T-helper 17 cell (primary cell): ENCODE results near the gene AGAP1. TPM values are rescaled to one million over a fixed set of nuclear protein-coding genes. Genes with fewer than 3 reads are reported as not detected.

Experiments used
- ATAC-seq: fragments of 150-1000 bp; cut with Tn5 transposase; 2 replicates; pipeline ENCODE4 v1.10.0; 2021; ENCODE audit warnings: mild to moderate bottlenecking, moderate library complexity
- DNase-seq, 3 donors: peaks; one replicate each; pipeline versions ENCODE4 v3.0.0 to v3.0.0-alpha.2; 2020 to 2021
- H3K9me3 ChIP-seq: one replicate; pipeline ENCODE4 v1.7.0; 2013; ENCODE audit warnings: low read length, mild to moderate bottlenecking; ENCODE audit not compliant: control insufficient read depth, poor library complexity, severe bottlenecking
- H3K27ac Mint-ChIP-seq: one replicate; pipeline ENCODE4 v1.8.0; 2022; ENCODE audit warnings: mild to moderate bottlenecking, moderate library complexity, mixed read lengths
- H3K27me3 Mint-ChIP-seq: one replicate; pipeline ENCODE4 v1.8.0; 2022; ENCODE audit warnings: mixed read lengths
- H3K36me3 Mint-ChIP-seq: one replicate; pipeline ENCODE4 v1.8.0; 2022; ENCODE audit warnings: low read depth, mixed read lengths
- H3K4me1 Mint-ChIP-seq: one replicate; pipeline ENCODE4 v1.8.0; 2022; ENCODE audit warnings: mild to moderate bottlenecking, mixed read lengths
- H3K4me3 Mint-ChIP-seq: one replicate; pipeline ENCODE4 v1.8.0; 2022; ENCODE audit warnings: mild to moderate bottlenecking, moderate library complexity, mixed read lengths
- total RNA-seq, 4 donors: library from RNA in 2 of 4; stranded (reverse) in 2 of 4; gene quantifications; one replicate each; pipeline ENCODE4 v1.2.3 and lab custom pipeline; 2022 to 2026

Gene AGAP1
- total RNA-seq, 2 donors from 2014 or later = 7.6 to 16.8 TPM

DNA sequence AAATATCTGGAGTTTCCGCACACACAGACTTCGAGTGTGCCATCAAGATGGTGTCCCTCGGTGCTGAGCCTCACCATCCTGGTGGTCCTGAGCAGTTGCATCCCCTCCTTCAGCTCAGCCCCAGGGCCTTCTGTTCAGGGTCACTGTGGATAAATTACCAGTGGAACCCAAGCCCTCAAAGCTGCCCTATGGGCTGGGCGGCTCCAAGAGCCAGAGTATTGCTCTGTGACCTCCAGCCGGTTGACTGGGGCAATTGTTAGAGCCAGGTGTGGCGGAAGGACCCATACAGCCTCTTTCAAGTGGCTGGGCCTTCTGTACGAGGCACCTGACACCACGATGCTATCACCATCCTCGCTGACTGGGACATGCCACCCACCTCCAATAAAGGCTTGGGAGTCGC, 458.9 kb downstream of the AGAP1 start:
- H3K36me3 Mint-ChIP-seq = peaks cover 3% of the 10 kb centered on the region
- peaks cover 19% of the 10 kb centered on the region for H3K27me3 Mint-ChIP-seq
- no peaks in the 10 kb centered on the region for H3K9me3 ChIP-seq
- H3K4me3 Mint-ChIP-seq = no peak overlapping the region
- no peak overlapping the region for H3K27ac Mint-ChIP-seq
- DNase-seq (no peak), ATAC-seq (no peak)
- peaks cover 22% of the 10 kb centered on the region for H3K4me1 Mint-ChIP-seq

GRCh38 chr2:235954281-235954680, 460.4 kb downstream of the AGAP1 start:
- Mint-ChIP-seq H3K4me1 (peaks cover 22% of the 10 kb centered on the region), H3K36me3 (peaks cover 3% of the 10 kb centered on the region), H3K27ac (no peak overlapping the region), H3K4me3 (no peak overlapping the region), H3K27me3 (peaks cover 19% of the 10 kb centered on the region)
- no peak for ATAC-seq
- H3K9me3 ChIP-seq = no peaks in the 10 kb centered on the region
- no peak for DNase-seq

GRCh38 chr2:235954888-235955480, 461.1 kb downstream of the AGAP1 start:
- peaks cover 3% of the 10 kb centered on the region for H3K36me3 Mint-ChIP-seq

DNA sequence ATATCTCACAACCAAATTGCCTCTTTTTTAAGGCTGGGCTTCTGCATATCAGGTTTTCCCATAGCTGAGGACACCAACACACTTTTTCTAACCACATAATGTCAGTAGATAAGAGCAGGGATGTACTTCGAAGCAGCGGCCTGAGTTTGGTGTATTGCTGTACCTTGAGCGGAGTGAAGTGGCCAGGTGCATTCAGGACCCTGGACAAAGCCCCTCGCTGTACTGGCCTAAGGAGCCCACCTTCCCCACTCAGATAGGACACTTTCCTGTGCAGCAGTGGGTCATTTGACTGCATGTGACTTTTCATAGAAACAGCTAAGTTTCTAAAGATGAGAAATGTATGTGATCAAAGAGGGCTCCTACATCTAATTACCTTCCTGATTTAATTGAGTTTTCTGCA, 461.8 kb downstream of the AGAP1 start:
- no peak for ATAC-seq
- no peaks in the 10 kb centered on the region for H3K9me3 ChIP-seq
- no peak for DNase-seq
- H3K36me3 Mint-ChIP-seq = peaks cover 3% of the 10 kb centered on the region
- no peak overlapping the region for H3K27ac Mint-ChIP-seq
- peaks cover 14% of the 10 kb centered on the region for H3K27me3 Mint-ChIP-seq
- H3K4me1 Mint-ChIP-seq = peaks cover 15% of the 10 kb centered on the region
- no peak overlapping the region for H3K4me3 Mint-ChIP-seq

More at GRCh38 chr2:235954888-235955480, 461.1 kb downstream of the AGAP1 start:
- no peak for DNase-seq
- peaks cover 12% of the 10 kb centered on the region for H3K27me3 Mint-ChIP-seq
- no peak for ATAC-seq
- H3K4me3 Mint-ChIP-seq = no peak overlapping the region
- no peak overlapping the region for H3K27ac Mint-ChIP-seq
- peaks cover 18% of the 10 kb centered on the region for H3K4me1 Mint-ChIP-seq
- no peaks in the 10 kb centered on the region for H3K9me3 ChIP-seq

DNA sequence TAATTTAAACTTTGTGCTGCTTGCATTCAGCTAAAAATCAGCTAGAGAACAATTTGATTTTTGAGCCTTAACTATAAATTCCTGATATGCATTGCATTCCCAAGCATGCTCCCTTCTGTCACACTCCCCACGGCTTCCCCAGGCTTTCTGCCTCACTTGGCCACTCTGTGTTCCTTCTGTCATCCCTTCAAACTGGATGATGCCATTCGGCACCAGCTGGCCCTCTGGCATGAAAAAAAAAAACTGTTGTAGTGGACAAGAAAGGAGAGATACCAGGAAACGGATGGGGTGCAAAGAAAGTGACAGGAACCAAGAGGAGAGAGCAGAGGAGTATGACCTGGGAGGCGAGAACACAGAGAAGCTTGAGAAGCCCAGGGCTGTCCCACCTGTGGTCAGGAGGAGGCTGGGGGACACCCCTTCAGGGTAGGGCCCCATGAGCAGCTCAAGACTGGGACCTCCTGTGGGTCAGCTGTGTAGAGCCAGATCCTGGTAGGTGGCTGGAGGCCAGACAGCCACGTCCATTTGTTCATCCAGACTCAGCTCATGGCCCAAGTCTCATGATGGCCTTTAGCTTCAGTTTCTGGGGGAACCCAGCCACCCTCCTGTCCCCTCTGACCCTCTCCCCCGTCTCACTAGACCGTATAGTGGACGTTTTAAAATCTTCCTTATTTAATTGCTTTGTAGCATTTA, 462.6 kb downstream of the AGAP1 start:
- Mint-ChIP-seq H3K36me3 (peaks cover 3% of the 10 kb centered on the region), H3K27me3 (peaks cover 14% of the 10 kb centered on the region), H3K4me1 (peaks cover 13% of the 10 kb centered on the region), H3K4me3 (no peak overlapping the region), H3K27ac (no peak overlapping the region)
- DNase-seq (no peak), ATAC-seq (no peak)
- no peaks in the 10 kb centered on the region for H3K9me3 ChIP-seq

GRCh38 chr2:235957251-235957650, 463.4 kb downstream of the AGAP1 start:
- H3K4me3 Mint-ChIP-seq = no peak overlapping the region
- H3K27me3 Mint-ChIP-seq = peaks cover 18% of the 10 kb centered on the region
- H3K27ac Mint-ChIP-seq = no peak overlapping the region
- H3K36me3 Mint-ChIP-seq = peaks cover 3% of the 10 kb centered on the region
- DNase-seq (no peak), ATAC-seq (no peak)
- peaks cover 8% of the 10 kb centered on the region for H3K4me1 Mint-ChIP-seq
- no peaks in the 10 kb centered on the region for H3K9me3 ChIP-seq

- Mint-ChIP-seq H3K4me3 (no peak overlapping the region), H3K27ac (no peak overlapping the region), H3K36me3 (peaks cover 3% of the 10 kb centered on the region), H3K4me1 (peaks cover 8% of the 10 kb centered on the region), H3K27me3 (peaks cover 18% of the 10 kb centered on the region)
- no peaks in the 10 kb centered on the region for H3K9me3 ChIP-seq
- no peak for DNase-seq
- ATAC-seq = no peak
These were observed 464.5 kb downstream of the AGAP1 start for GRCh38 chr2:235958221-235958930.

GRCh38 chr2:235958931-235959410, 465.1 kb downstream of the AGAP1 start:
- no peak overlapping the region for H3K4me3 Mint-ChIP-seq
- H3K36me3 Mint-ChIP-seq = peaks cover 3% of the 10 kb centered on the region
- DNase-seq (no peak), ATAC-seq (no peak)
- peaks cover 8% of the 10 kb centered on the region for H3K4me1 Mint-ChIP-seq
- no peaks in the 10 kb centered on the region for H3K9me3 ChIP-seq
- H3K27me3 Mint-ChIP-seq = peaks cover 23% of the 10 kb centered on the region
- no peak overlapping the region for H3K27ac Mint-ChIP-seq

DNA sequence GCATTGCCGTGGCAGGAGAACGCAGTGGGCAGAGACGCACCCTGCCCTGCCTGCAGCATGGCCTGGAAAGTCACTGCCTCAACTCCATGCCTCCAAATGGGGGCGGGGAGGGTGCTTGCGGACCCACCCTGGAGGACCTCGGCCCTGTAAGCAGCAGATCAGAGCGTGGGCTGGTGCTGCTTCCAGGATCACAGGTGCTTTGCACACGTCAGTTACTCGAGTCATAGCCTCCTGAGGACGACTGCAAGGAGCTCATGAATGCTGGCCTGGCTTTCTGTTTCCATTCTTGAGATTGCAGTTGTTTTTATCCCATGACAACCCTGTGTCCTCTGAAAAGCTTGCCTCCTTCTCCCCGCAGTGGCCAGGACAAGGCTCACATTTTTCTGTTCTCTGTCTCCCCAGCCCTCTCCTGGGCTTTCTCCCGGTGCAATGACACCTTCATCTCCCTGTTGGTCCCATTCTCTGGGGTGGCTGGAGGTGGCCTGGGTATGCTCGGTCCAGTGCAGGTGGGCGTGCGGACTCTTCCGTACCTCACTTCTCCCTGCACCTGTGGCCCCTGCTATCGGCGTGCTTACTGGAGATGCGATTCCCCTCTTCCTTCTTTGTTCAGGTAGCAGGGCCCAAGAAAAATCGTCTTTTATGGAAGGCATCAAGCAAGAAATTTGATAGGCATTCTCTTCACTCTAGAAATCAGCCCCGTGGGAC, 466.3 kb downstream of the AGAP1 start:
- peaks cover 31% of the 10 kb centered on the region for H3K27me3 Mint-ChIP-seq
- peaks cover 3% of the 10 kb centered on the region for H3K36me3 Mint-ChIP-seq
- H3K4me1 Mint-ChIP-seq = peaks cover 6% of the 10 kb centered on the region
- no peak for DNase-seq
- no peak for ATAC-seq
- no peak overlapping the region for H3K4me3 Mint-ChIP-seq
- H3K9me3 ChIP-seq = no peaks in the 10 kb centered on the region
- no peak overlapping the region for H3K27ac Mint-ChIP-seq

- no peak for ATAC-seq
- Mint-ChIP-seq H3K4me1 (peaks cover 6% of the 10 kb centered on the region), H3K4me3 (no peak overlapping the region), H3K27ac (no peak overlapping the region), H3K36me3 (peaks cover 3% of the 10 kb centered on the region), H3K27me3 (peaks cover 29% of the 10 kb centered on the region)
- H3K9me3 ChIP-seq = no peaks in the 10 kb centered on the region
- no peak for DNase-seq
These were observed 467.1 kb downstream of the AGAP1 start for GRCh38 chr2:235960716-235961640.

DNA sequence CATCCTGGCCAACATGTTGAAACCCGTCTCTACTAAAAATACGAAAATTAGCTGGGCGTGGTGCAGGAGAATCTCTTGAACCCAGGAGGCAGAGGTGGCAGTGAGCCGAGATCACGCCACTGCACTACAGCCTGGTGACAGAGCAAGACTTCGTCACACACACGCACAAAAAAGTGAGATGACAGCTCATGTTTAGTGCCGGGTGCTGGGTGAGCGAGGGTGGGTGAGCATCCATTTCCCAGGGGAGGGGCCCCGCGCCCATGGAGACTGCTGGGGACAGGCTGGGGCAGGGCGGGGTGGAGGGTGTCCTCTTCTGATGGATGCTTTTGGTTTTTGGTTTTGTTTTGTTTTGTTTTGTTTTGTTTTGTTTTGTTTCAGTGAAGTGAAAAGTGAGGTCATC, 467.9 kb downstream of the AGAP1 start:
- H3K36me3 Mint-ChIP-seq = peaks cover 3% of the 10 kb centered on the region
- H3K4me1 Mint-ChIP-seq = peaks cover 6% of the 10 kb centered on the region
- H3K9me3 ChIP-seq = no peaks in the 10 kb centered on the region
- no peak overlapping the region for H3K27ac Mint-ChIP-seq
- no peak overlapping the region for H3K4me3 Mint-ChIP-seq
- H3K27me3 Mint-ChIP-seq = peaks cover 25% of the 10 kb centered on the region
- ATAC-seq (no peak), DNase-seq (no peak)

GRCh38 chr2:235963853-235964577, 470.2 kb downstream of the AGAP1 start:
- H3K9me3 ChIP-seq = no peaks in the 10 kb centered on the region
- no peak for DNase-seq
- Mint-ChIP-seq H3K36me3 (no peaks in the 10 kb centered on the region), H3K27ac (peak overlapping the region; percentile 47), H3K4me3 (no peak overlapping the region), H3K27me3 (peaks cover 21% of the 10 kb centered on the region), H3K4me1 (no peaks in the 10 kb centered on the region)
- no peak for ATAC-seq
